PC-3 (cell line): ENCODE measurements around the gene USP46. TPM values are rescaled to one million over a fixed set of nuclear protein-coding genes. Genes with fewer than 3 reads are reported as not detected.

ENCODE experiments used
- ATAC-seq: fragments of 200-7000 bp; cut with Tn5 transposase; 2 replicates; pipeline ENCODE4 v1.9.1; 2020; ENCODE audit warnings: mild to moderate bottlenecking, moderate library complexity
- BruUV-seq: library from RNA; stranded (reverse); fragments of 400-500 nt; replicated peaks from 2 replicates; lab custom pipeline; 2021; lab: Mats Ljungman, UMichigan
- CTCF ChIA-PET: fragments of 300-600 bp; sonication (Branson Sonifier 250); formaldehyde crosslinking; loops from one replicate; lab custom pipeline; 2022; ENCODE audit warnings: antibody characterized with exemption; lab: Charles Lee
- POLR2A ChIA-PET: fragments of 300-600 bp; sonication (Branson Sonifier 250); formaldehyde crosslinking; loops from one replicate; lab custom pipeline; 2022; ENCODE audit warnings: antibody characterized with exemption; ENCODE audit not compliant: unreplicated experiment; lab: Charles Lee
- DNase-seq: peaks from one replicate; pipeline ENCODE4 v3.0.0-alpha.2; 2015
- H2AFZ ChIP-seq: fragments of 300-600 bp; sonication (generic); 2 replicates; pipeline ENCODE4 v1.6.0; 2016; ENCODE audit warnings: antibody characterized with exemption, low read length
- H3F3A ChIP-seq: fragments of 300-600 bp; sonication (generic); one replicate; pipeline ENCODE4 v1.6.0; 2017; ENCODE audit warnings: antibody characterized with exemption, low read length, control low read depth, mild to moderate bottlenecking; ENCODE audit not compliant: unreplicated experiment
- H3K27ac ChIP-seq: fragments of 300-600 bp; sonication (generic); 2 replicates; pipeline ENCODE4 v1.5.1; 2016; ENCODE audit warnings: mild to moderate bottlenecking, low read length
- H3K27me3 ChIP-seq: fragments of 300-600 bp; sonication (generic); 2 replicates; pipeline ENCODE4 v1.6.1; 2016; ENCODE audit warnings: low read length, mixed read lengths
- H3K36me3 ChIP-seq: fragments of 300-600 bp; sonication (generic); 2 replicates; pipeline ENCODE4 v1.6.1; 2016; ENCODE audit warnings: low read depth, mixed run types, low read length, mixed read lengths
- H3K4me1 ChIP-seq: fragments of 300-600 bp; sonication (generic); 2 replicates; pipeline ENCODE4 v1.5.1; 2016; ENCODE audit warnings: low read length; ENCODE audit not compliant: insufficient read depth
- H3K4me2 ChIP-seq: fragments of 300-600 bp; sonication (generic); 2 replicates; pipeline ENCODE4 v1.6.0; 2016; ENCODE audit warnings: low read length
- H3K4me3 ChIP-seq: fragments of 300-600 bp; sonication (generic); 2 replicates; pipeline ENCODE4 v1.5.1; 2016; ENCODE audit warnings: mild to moderate bottlenecking, low read length, mixed read lengths
- H3K79me2 ChIP-seq: fragments of 300-600 bp; sonication (generic); 2 replicates; pipeline ENCODE4 v1.6.1; 2017; ENCODE audit warnings: low read length, mixed read lengths
- H3K9ac ChIP-seq: fragments of 300-600 bp; sonication (generic); 2 replicates; pipeline ENCODE4 v1.6.0; 2016; ENCODE audit warnings: mild to moderate bottlenecking, low read length
- H3K9me2 ChIP-seq: fragments of 300-600 bp; sonication (generic); replicated peaks from 2 replicates; pipeline ENCODE4 v1.6.1; 2016; ENCODE audit warnings: mixed run types, low read length, mixed read lengths
- H3K9me3 ChIP-seq: fragments of 300-600 bp; sonication (generic); 2 replicates; pipeline ENCODE4 v1.6.1; 2016; ENCODE audit warnings: low read length, mixed read lengths
- H4K20me1 ChIP-seq: fragments of 300-600 bp; sonication (generic); 2 replicates; pipeline ENCODE4 v1.6.1; 2016; ENCODE audit warnings: low read length, mixed read lengths
- EZH2 ChIP-seq: fragments of 300-600 bp; sonication (generic); IDR thresholded peaks from one replicate; pipeline ENCODE4 v1.6.1; 2017; ENCODE audit warnings: antibody characterized with exemption, mild to moderate bottlenecking, low read length; ENCODE audit not compliant: unreplicated experiment
- EZH2phosphoT487 ChIP-seq: fragments of 300-600 bp; sonication (generic); IDR thresholded peaks from 2 replicates; pipeline ENCODE4 v1.6.1; 2018; ENCODE audit warnings: mild to moderate bottlenecking, antibody characterized with exemption, low read length, borderline replicate concordance
- intact Hi-C: fragments of 100-400 bp; cut with micrococcal nuclease; formaldehyde crosslinking; loops from 2 replicates; pipeline ENCODE4 v1.9.0; 2023
- total RNA-seq: library from RNA; depleted of rRNA; stranded (reverse); fragments of >200 nt; gene quantifications from 2 replicates; pipeline ENCODE4 v1.2.3, GENCODE V29; 2014
- TF ChIP-seq, protein P1 (sequence below): fragments of 300-600 bp; sonication (generic); conservative IDR thresholded peaks from 2 replicates; pipeline ENCODE4 v1.5.1; 2017; ENCODE audit warnings: antibody characterized with exemption, low read depth, mild to moderate bottlenecking, low read length

Gene USP46
- total RNA-seq, 1 experiment from 2014 or later = 9.4 TPM

DNA sequence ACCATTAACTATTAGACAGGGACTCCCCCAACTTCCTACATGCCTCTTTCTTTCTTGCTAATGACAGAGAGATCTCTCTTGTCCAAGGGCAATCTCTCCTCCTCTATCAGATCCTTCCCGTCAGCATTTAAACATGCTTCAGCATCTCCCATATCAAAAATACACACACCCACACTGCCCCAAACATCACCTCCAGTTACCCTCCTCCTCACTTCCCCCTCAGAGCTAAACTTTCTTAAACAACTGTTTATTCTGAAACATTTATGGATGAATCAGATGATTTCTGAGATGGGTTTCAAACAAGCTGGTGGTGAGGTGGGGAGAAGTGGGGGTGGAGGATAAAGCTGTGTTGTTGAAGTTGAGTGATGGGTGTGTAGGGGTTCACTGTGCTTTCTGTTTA, 23.5 kb downstream of the USP46 start:
- no peak overlapping the region for H3K4me2 ChIP-seq
- H3K36me3 ChIP-seq = no peaks in the 10 kb centered on the region
- no TSS peak for BruUV-seq
- intact Hi-C loops = no loop called here
- no peak overlapping the region for H3K27ac ChIP-seq
- no peak overlapping the region for H3K9ac ChIP-seq
- H2AFZ ChIP-seq = no peak overlapping the region
- H3F3A ChIP-seq = no peaks in the 10 kb centered on the region
- H3K27me3 ChIP-seq = no peaks in the 10 kb centered on the region
- no peaks in the 10 kb centered on the region for H3K9me3 ChIP-seq
- no peak for DNase-seq
- H4K20me1 ChIP-seq = no peaks in the 10 kb centered on the region; the same call in 1 of the 2 replicates
- TF ChIP-seq EZH2phosphoT487 (no peak), EZH2 (no peak)
- TF ChIP-seq, protein P1, sequence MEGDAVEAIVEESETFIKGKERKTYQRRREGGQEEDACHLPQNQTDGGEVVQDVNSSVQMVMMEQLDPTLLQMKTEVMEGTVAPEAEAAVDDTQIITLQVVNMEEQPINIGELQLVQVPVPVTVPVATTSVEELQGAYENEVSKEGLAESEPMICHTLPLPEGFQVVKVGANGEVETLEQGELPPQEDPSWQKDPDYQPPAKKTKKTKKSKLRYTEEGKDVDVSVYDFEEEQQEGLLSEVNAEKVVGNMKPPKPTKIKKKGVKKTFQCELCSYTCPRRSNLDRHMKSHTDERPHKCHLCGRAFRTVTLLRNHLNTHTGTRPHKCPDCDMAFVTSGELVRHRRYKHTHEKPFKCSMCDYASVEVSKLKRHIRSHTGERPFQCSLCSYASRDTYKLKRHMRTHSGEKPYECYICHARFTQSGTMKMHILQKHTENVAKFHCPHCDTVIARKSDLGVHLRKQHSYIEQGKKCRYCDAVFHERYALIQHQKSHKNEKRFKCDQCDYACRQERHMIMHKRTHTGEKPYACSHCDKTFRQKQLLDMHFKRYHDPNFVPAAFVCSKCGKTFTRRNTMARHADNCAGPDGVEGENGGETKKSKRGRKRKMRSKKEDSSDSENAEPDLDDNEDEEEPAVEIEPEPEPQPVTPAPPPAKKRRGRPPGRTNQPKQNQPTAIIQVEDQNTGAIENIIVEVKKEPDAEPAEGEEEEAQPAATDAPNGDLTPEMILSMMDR = no peak
- ChIA-PET POLR2A (no interaction called here), CTCF (no interaction called here)
- no peak for ATAC-seq
- H3K4me1 ChIP-seq = no peaks in the 10 kb centered on the region
- no peak overlapping the region for H3K4me3 ChIP-seq
- peaks cover 4% of the 10 kb centered on the region for H3K79me2 ChIP-seq
- no peaks in the 10 kb centered on the region for H3K9me2 ChIP-seq

DNA sequence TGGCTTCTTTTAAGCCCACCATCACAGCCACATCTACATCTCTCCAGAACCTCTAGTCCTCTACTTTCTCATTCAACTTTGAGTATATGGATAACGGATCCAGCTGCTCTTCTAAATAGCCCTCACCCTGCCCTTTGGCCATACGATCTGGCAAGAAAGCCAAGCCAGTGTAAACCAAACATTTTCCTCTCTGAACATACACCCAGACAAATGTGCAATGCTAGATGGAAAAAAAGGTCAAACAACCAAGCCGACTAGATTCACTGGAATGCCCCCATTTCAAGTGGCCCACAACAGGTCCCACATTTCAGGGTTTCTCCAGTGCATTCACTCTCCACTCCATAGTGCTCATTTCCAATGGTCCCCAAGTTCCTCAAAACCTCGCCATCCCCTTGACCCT, 24.0 kb downstream of the USP46 start:
- TF ChIP-seq EZH2phosphoT487 (no peak), EZH2 (no peak)
- DNase-seq = no peak
- Histone ChIP-seq H3K9me3 (no peaks in the 10 kb centered on the region), H3K79me2 (peaks cover 2% of the 10 kb centered on the region), H3K9me2 (no peaks in the 10 kb centered on the region), H2AFZ (no peak overlapping the region), H3K27ac (no peak overlapping the region), H3K4me1 (no peaks in the 10 kb centered on the region), H4K20me1 (no peaks in the 10 kb centered on the region; the same call in 1 of the 2 replicates), H3K9ac (no peak overlapping the region), H3K27me3 (no peaks in the 10 kb centered on the region), H3K4me2 (no peak overlapping the region), H3K4me3 (no peak overlapping the region), H3K36me3 (no peaks in the 10 kb centered on the region), H3F3A (no peaks in the 10 kb centered on the region)
- POLR2A ChIA-PET = no interaction called here
- BruUV-seq = no TSS peak
- CTCF ChIA-PET = no interaction called here
- intact Hi-C loops = no loop called here
- ATAC-seq = no peak

DNA sequence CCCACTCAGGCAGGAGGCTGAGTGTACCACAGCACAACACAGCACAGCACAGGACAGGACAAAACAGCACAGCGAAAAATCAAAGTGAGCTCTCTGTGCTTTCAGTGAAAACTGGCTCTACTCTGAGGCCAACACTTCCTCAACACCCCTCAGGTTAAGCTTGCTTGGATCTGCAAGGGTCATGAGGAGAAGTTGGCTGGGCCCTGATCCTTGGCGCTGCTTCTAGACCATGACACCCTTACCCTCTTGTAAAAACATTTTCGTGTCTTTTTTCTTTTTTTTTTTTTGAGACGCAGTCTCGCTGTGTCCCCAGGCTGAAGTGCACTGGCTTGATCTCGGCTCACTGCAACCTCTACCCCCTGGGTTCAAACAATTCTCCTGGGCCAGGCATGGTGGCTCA, 25.3 kb downstream of the USP46 start:
- H3K9me3 ChIP-seq = no peaks in the 10 kb centered on the region
- ChIA-PET POLR2A (no interaction called here), CTCF (no interaction called here)
- intact Hi-C loops = no loop called here
- no peaks in the 10 kb centered on the region for H3F3A ChIP-seq
- no peaks in the 10 kb centered on the region for H4K20me1 ChIP-seq
- H3K79me2 ChIP-seq = no peaks in the 10 kb centered on the region
- no peaks in the 10 kb centered on the region for H3K27me3 ChIP-seq
- no peak overlapping the region for H3K4me3 ChIP-seq
- BruUV-seq = no TSS peak
- no peak for DNase-seq
- no peaks in the 10 kb centered on the region for H3K4me1 ChIP-seq
- no peak for TF ChIP-seq EZH2phosphoT487
- no peak for TF ChIP-seq EZH2
- TF ChIP-seq, protein P1 = no peak
- no peaks in the 10 kb centered on the region for H3K9me2 ChIP-seq
- H3K4me2 ChIP-seq = no peak overlapping the region
- no peak for ATAC-seq
- no peaks in the 10 kb centered on the region for H3K36me3 ChIP-seq
- no peak overlapping the region for H3K27ac ChIP-seq
- H2AFZ ChIP-seq = no peak overlapping the region
- H3K9ac ChIP-seq = no peak overlapping the region
